NCI-H510A (cell line): Measurements from ENCODE around the gene DIPK1A.

ENCODE experiments used
- DNase-seq: peaks from one replicate; lab custom pipeline; 2025; lab: John Stamatoyannopoulos, UW

DIPK1A gene

DNA sequence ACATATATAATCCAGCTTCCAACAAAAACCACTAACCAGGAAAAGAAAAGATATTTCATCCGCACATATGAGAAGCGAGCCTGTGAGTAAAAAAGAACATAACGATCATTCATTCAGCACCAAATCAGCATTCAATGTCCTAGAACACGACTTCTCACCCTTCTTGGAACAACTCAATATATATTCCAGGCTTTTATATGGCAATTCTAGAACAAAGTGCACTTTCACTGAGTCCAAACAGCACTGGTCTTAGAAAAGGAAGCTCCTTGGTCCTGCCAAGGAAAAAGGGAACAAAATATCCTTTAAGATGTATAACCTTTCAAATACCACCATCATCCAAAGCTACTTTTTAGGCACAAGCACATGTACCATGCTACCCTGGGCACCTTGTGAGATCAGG, 84.9 kb downstream of the DIPK1A start:
- no peak for DNase-seq

DNA sequence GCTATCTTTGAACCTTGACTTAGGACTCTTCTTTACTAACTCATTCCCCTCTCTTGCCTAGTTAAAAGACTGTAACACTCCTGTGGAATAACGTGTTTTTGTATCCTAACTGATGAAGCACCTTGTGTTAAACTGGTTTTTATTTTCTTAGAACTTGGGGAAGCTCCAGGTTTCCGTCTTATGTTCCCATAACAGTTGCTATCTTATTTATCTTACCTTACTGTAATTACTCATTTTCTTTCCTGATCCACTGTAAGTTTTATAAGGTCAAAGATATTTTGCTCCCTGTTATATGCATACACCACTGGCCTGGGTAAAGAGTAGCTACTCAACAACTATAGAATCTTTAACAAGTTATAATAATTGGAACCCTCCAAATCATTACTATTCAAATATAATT, 86.3 kb downstream of the DIPK1A start:
- no peak for DNase-seq

DNA sequence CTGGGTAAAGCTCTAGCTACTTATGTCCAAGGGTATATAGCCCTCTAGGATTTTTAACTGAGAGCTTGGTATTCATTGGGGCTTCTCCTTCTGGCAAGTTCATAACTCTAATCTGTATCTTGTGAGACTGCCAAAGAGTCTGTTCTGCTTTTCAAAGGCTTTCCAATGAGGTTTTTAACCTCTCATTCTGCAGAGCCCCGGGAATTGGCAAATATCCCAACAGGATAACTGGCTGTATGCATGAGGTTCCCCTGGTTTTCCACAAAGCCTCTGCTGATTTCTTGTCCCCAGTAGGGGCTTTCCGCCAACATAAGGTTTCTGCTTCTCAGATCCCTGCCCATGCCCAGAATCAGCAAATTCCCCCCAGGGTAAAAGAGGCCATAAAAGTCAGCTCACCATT, 88.5 kb downstream of the DIPK1A start:
- no peak for DNase-seq

DNA sequence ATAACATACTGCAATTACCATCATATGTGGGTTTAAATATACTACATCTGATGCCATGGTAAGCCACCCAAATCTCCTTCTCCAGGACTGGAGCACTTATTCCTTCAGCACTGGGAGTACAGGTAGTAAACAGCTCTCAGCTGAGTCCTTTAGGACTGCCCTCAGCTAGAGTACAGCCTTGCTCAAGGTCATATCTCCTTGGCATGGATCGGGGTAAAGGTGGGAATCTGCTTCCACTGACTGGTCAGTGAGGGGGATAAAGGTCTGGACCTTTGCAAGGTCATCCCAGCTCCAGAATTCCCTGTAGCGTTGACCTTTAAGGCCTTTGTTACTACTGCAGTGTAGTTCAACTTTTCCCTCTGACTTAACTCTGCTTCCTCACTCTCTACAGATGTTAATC, 90.7 kb downstream of the DIPK1A start:
- DNase-seq, result no peak

DNA sequence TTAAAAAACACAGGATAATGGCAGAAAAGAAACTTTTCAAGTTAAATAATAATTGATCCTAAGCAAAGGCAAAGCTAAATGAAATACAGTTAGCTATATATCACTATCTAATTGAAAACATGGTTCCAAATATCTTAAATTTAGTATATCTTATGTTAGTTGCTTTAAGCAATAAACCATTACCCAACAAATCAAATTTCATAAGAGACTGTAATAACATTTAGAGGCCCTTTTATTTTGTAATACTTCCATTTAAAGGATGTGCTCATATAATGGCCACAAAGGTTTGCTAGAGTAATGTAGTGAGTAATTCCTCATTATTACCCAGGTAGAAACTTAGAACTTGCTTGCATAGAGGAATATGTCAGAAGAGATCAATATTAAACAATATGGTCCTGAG, 97.1 kb downstream of the DIPK1A start:
- no peak for DNase-seq

DNA sequence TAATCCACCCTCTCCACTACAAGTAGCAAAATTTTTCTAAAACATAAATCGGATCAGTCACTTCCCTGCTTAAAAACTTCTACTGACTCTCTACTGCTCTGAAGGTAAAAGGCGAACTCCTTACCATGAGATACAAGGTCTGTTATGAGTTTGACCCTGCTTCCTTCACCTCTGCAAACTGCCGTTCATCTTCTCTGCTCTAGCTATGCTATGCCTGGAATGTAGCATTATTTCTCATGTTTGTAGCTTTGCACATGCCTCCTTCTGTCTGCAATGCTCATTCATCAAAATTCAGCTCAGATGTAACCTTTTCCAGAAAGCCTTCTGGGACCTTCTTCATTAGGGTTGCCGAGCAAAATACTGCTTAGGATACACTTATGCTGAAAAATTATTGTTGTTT, 98.7 kb downstream of the DIPK1A start:
- no peak for DNase-seq

DNA sequence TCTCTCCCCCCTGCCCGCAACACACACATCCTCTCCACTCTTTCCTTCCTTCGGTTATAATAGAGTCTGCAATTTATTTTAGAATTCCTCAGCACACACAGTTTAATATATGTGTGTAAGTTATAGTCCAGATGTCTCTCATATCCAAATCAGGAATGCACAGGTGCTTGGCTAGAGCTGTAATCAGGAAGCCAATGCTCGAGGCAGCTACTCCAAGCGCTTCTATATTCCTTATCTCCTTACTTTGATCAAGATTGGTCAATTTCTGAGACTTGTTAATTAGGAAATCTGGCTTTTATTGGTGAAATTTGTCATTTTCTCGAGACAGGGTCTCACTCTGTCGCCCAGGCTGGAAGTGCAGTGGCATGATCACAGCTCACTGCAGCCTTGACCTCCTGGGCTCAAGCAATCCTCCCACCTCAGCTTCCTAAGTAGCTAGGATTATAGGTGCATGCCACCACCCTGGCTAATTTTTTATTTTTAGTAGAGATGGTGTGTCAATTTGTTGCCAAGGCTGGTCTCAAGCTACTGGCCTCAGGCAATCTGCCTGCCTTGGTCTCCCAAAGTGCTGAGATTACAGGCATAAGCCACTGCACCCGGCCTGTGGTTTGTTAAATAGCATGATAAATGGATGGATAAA, 101.7 kb downstream of the DIPK1A start:
- no peak for DNase-seq

DNA sequence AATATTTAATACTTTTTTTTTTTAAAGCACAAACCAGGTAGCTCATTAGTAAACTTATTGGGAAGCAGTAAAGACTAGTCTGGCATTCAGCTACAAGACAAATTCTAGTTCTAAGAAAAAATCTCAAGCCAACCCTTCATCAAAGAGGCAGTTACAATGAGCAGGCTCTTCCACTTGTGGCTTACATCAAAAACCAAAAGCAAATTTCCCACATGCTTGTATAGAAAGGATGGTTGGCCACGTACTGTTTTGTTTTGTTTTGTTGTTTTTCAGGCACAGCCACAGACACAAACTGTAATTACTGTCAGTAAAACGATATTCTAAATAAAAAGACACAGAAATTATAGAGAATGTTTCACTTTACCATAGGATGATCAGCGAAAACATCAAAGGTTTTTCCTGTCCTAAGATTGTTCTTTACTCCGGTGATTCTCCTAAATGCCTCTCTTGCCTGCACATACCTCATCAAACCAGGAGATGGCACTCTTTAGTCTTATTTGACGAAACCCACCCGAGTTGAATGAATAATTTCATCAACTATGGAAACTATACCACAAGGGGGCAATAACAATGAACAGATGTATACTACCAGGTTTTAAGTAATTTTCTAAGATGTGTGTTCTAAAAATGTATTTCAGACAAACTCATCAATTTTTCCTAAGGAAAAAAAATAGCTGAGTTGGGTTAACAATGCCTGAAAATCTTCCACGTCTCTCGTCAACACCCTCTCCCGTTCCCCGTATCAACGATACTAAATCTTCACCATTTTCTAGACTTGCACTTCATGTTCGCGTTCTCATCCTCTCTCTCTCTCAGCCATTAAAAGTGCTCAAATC, 102.5 kb downstream of the DIPK1A start:
- DNase-seq, result peak; percentile 66

DNA sequence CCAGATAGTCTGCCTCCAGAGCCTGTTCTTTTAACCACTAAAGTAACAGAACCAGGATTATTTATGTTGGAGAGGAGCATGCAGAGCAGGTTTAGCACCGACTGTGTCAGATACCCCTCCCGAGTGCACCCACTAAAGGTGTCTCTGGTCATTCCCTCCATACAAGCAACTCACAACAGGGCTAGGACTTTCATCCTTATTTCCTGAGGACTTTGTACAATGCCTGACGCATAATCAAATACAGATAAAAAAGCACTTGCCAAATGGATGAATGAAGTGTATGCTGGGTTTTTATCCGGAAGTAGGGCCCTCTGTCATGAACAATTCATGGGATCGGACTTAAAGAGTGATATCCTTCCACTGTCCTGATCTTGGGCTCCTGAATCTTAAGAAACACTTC, 103.4 kb downstream of the DIPK1A start:
- DNase-seq, result no peak

DNA sequence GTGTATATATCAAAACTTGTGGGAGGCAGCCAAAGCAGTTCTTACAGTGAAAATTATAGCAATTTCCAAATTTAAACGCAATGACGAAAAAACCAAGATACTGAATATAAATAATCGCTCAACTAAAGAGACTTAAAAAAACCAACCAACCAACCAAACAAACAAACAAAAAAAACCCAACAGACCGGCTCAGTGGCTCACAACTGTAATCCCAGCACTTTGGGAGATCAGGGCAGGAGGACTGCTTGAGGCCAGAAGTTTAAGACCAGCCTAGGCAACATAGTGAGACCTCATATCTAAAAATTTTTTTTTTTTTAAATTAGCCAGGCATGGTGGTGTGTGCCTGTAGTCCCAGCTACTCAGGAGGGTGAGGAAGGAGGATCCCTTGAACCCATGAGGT, 106.0 kb downstream of the DIPK1A start:
- no peak for DNase-seq

DNA sequence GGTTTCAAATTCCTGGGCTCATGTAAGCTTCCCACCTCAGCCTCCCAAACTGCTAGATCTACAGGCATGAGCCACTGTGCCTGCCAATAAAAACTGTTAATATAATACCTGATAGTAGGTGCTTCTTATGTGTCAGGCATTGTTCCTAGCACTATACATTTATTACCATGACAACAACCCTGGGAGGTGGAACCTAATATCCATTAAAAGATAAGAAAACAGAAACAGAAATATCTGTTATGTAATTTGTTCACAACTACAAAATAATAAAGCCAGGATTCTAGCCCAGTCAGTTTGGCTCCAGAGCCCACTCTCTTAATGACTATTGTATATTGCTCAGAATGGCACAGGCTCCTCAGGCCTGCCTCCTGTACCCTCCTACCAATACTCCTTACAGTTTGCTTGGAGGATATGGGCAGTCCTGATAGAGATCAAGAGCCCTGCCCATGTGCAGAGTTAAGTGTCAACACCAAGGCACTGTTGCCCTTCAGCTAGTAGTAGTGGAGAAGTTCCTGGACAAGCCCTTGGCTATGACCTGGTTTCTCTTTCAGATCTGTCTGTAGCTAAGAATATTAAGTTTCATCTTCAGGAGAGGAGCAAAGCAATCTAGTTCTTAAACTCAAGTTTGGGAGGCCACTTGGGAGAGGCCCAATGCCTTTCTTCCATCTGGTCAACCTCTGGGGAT, 107.0 kb downstream of the DIPK1A start:
- no peak for DNase-seq

DNA sequence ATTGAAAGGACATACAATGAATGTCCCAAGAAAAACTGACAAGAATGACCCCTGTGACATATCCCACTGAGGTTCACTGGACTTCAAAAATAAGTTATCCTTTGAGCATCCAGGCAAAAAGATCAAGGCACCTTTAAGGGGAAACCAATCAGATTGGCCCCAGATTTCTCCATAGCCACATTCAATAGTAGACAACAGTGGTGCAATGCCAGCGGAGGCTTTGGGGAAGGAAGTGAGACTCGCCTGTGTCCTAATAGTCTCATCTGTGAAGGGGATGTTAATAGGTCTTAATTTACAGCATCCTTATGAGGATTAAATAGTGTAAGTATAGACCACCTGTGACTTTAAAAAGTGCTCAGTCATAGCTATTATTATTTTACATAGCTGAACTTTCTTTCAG, 108.0 kb downstream of the DIPK1A start:
- no peak for DNase-seq

DNA sequence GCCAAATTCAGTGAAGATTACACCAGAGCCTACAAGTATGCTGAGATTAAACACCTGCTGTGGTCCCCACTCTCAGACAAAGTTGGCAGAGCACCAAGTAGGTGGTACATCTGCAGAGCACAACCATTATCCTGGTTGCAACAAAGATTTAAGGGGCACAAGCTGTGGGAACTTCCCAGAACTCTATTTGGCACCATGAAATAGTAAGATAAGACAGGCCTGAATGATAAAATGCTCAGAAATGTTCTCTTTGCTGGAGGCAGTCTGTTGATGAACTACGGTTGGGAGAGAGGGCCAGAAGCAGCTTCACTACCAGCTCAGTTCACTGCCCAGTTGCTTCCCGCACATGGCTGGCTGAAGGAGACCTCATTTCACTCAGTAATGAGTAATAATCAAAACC, 109.5 kb downstream of the DIPK1A start:
- DNase-seq, result peak; percentile 4

DNA sequence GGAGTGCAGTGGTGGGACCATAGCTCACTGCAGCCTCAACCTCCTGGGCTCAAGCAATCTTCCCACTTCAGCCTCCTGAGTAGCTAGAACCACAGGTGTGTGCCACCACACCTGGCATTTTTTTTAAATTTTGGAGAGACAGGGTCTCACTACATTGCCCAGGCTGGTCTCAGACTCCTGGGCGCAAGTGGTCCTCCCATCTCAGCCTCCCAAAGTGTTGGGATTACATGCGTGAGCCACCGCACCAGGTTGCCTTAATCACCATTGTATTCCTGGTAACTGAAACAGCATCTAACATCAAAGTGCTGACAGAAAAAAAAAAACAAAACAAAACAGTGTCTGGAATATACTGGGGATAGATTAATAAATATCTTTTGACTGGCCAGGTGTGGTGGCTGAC, 111.2 kb downstream of the DIPK1A start:
- no peak for DNase-seq

DNA sequence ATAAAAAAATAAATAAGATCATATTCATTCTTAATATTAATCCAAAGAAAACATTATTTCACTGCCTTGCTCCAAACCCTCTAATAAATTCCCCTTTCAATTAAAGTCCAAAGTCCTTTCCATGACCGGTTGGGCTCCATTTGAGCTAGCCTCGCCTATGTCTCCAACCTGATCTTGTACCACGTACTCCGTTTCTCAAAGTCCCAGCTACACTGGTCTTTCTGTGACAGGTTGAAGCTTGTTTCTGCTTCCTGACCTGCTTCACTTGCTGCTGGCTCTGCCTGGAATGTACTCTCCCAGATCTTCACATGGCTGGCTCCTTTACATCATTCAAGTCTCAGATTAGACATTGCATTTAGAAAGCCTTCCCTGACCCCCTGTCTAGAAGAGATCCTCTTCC, 113.1 kb downstream of the DIPK1A start:
- DNase-seq, result no peak

DNA sequence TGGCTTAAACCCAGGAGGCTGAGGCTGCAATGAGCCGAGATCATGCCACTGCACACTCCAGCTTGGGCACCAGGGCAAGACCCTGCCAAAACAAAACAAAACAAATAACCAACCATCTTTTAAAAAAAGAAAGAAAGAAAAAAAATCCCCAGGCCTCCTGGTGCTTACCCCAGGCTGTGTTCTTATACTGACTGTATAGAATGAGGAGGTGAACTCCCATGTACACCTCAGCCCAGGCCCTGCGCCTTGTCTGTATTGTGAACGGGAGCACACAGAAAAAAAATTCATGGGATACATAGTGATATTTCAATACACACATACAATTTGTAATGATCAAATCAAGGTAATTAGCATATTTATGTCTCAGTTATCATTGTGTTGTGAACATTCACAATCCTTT, 115.4 kb downstream of the DIPK1A start:
- no peak for DNase-seq

DNA sequence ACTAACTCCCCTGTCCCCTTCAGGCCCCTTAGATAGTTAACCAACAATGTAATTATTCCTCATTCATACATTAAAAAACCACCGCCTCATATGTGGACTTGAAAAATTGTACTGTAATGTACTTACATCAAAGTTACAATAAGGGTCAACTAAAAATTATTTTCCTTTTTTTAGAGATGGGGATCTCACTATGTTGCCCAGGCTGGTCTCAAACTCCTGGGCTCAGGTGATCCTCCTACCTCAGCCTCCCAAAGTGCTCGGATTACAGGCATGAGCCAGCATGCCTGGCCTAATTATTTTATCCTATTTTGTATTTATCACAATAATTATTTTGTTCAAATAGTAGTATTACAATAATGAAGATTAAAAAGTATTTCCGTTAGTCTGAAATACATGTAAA, 116.8 kb downstream of the DIPK1A start:
- DNase-seq, result no peak

DNA sequence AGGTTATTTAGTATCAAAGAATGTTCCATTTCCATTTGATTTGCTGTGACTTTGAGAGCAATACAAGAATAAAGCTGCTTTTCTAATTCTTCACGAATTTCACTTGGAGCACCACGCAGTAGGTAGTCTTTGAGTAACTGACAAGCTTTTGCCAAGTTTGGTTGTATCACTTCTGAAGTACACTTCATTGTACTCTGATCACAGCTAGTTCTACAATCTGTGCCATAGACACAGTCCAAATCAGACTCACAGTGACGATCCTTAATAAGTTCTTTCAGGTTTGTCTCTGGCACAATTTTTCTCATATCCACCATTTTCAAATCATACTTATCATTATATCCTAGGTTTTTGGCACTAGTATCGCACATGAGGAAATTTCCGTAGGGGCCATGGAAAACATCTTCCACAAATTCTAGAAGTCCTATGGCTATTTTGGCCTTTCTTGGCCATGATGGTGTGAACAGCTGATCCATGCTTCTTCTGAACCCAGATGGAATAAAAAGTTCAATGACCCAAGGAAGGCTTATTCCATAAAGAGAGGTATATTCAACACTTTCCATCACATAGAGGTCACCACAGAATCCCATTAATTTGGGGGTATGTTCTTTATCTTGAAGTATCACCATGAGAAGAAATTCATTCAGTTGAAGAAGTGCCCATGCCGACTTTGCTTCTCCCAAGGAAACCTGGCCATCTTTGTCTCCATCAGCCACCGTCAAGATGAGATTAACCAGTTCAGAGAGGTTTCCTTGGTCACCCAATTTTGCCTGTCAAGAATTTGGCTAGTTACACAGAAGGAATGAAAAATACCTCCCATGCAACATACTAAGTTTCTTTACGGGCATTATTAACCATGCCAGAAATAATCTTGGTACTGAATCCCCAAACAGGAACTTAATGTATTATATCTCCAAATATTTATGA, 117.6 kb downstream of the DIPK1A start:
- DNase-seq, result no peak

DNA sequence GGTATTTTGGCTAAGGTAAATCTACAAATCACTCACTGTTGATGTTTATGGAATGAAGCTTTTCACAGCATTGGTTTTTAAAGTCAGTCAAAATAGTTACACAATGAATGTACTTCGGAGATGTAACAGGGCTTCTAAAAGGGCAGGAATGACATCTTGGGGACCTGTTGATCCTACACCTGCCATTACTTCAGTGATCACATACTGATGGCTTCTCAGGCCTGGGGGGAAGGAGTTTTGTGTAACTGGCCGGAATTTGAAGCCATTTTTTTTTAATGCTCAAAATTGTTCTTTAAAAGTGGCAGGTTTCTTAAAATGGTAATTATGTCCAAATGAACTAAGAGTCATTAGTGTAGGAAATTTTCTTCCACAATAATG, 118.2 kb downstream of the DIPK1A start:
- DNase-seq, result no peak

DNA sequence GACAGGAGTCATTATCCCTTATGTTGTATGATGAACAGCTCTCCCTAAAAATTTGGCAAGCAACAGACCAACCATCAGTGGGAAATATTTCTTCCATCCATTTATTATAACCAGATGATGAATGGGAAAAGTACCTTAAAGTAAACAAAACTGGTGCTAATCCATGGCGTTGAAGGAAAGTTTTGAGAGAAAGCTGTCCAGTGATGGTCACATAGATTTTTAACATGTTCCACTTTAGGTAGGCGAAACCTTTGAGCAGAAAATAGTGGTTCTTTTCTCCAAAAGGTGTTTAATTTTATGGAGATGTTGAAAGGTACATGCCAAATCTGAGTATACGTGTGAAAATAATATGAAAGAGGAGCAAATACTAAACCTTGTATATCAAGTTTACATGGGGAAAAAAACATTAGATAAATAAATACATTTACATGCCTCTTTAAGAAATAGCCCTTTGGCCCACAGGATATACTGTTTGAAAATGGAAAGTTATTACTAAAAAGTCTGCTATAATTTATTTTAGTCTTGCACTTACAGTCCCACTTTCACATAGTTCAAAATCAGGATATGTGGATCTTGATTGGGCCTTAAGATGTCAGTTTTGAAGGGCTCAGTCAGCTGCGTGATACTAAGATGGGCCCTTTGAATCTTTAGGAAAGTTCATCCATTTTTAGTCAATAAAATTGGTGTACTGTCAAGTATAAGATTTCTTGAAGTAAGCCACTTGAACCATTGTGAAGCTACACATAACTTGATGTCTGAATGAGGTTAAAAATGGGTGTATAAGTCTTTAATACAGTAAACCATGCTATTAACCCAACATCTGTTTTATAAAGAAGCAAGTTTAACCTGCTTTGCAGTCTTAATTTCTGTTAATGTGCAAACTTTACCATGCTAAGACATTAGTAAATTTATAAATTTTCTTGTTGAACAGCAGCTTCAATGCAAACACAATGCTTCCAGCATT, 118.9 kb downstream of the DIPK1A start:
- DNase-seq, result no peak

DNA sequence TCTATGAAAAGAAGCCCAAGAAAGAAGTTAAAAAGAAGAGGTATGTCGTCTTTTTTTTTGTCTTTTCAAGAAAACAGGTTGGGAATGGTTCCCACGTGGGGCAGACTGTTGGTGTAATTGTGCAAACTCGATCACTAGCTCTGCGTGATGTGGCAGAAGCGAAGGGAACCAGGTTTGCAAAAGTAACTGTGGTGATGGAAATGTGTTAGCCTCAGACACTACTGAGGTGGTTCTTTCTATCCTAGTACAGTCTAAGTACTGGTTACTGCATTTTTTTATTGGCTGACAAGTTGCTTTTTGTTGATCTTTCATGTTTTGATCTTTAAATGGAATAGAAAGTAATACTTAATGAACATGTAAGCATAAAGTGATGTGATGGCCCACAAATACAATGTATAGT, 120.7 kb downstream of the DIPK1A start:
- no peak for DNase-seq
